H9 (cell line): ENCODE results near the gene REV1. TPM values are rescaled to one million over a fixed set of nuclear protein-coding genes. Genes with fewer than 3 reads are reported as not detected.

Source experiments
- DNase-seq: peaks from one replicate; pipeline ENCODE4 v3.0.0-alpha.2; 2017
- H2AFZ ChIP-seq: one replicate; pipeline ENCODE4 v1.6.1; 2013; ENCODE audit warnings: mild to moderate bottlenecking, low read length, control low read depth, moderate library complexity
- H2AK5ac ChIP-seq: 2 replicates; pipeline ENCODE4 v1.6.1; 2013; ENCODE audit warnings: low read length, control low read depth, mixed read lengths; ENCODE audit not compliant: insufficient read length
- H2BK120ac ChIP-seq: one replicate; pipeline ENCODE4 v1.6.1; 2013; ENCODE audit warnings: low read depth, mild to moderate bottlenecking, low read length, control low read depth, inconsistent platforms; ENCODE audit not compliant: poor library complexity, severe bottlenecking
- H2BK12ac ChIP-seq: 2 replicates; pipeline ENCODE4 v1.6.1; 2013; ENCODE audit warnings: low read length, control low read depth, mixed read lengths, low read depth; ENCODE audit not compliant: insufficient read length
- H2BK15ac ChIP-seq: 2 replicates; pipeline ENCODE4 v1.6.1; 2013; ENCODE audit warnings: low read depth, low read length, control low read depth
- H2BK20ac ChIP-seq: one replicate; pipeline ENCODE4 v1.6.1; 2013; ENCODE audit warnings: low read depth, mild to moderate bottlenecking, low read length, control low read depth, inconsistent platforms; ENCODE audit not compliant: poor library complexity, severe bottlenecking
- H2BK5ac ChIP-seq: 2 replicates; pipeline ENCODE4 v1.6.1; 2013; ENCODE audit warnings: low read length, control low read depth, mixed read lengths; ENCODE audit not compliant: insufficient read length
- H3K14ac ChIP-seq: 2 replicates; pipeline ENCODE4 v1.6.1; 2013; ENCODE audit warnings: low read length, control low read depth; ENCODE audit not compliant: insufficient read depth
- H3K18ac ChIP-seq: 2 replicates; pipeline ENCODE4 v1.6.1; 2013; ENCODE audit warnings: low read depth, mild to moderate bottlenecking, mixed read lengths, low read length, control low read depth; ENCODE audit not compliant: insufficient read length
- H3K23ac ChIP-seq: 2 replicates; pipeline ENCODE4 v1.6.1; 2013; ENCODE audit warnings: low read length, control low read depth, mixed read lengths, low read depth; ENCODE audit not compliant: insufficient read length
- H3K23me2 ChIP-seq: 2 replicates; pipeline ENCODE4 v1.6.1; 2013; ENCODE audit warnings: low read depth, mild to moderate bottlenecking, mixed read lengths, low read length, control low read depth; ENCODE audit not compliant: insufficient read length, poor library complexity, severe bottlenecking
- H3K27ac ChIP-seq: 2 replicates; pipeline ENCODE4 v1.5.1; 2013; ENCODE audit warnings: low read length, control low read depth, mixed read lengths, low read depth; ENCODE audit not compliant: insufficient read length
- H3K27me3 ChIP-seq: 2 replicates; pipeline ENCODE4 v1.6.1; 2013; ENCODE audit warnings: low read length, control low read depth, inconsistent platforms; ENCODE audit not compliant: insufficient read depth
- H3K4ac ChIP-seq: 2 replicates; pipeline ENCODE4 v1.6.1; 2013; ENCODE audit warnings: low read depth, mild to moderate bottlenecking, control low read depth, inconsistent platforms, low read length, moderate library complexity
- H3K4me1 ChIP-seq: 2 replicates; pipeline ENCODE4 v1.6.1; 2013; ENCODE audit warnings: low read length, control low read depth, inconsistent platforms; ENCODE audit not compliant: insufficient read depth
- H3K4me2 ChIP-seq: 2 replicates; pipeline ENCODE4 v1.6.1; 2013; ENCODE audit warnings: low read length, control low read depth, mixed read lengths; ENCODE audit not compliant: insufficient read length, insufficient read depth
- H3K56ac ChIP-seq: 2 replicates; pipeline ENCODE4 v1.6.1; 2013; ENCODE audit warnings: low read depth, mild to moderate bottlenecking, mixed read lengths, low read length, control low read depth; ENCODE audit not compliant: insufficient read length
- H3K79me1 ChIP-seq: 2 replicates; pipeline ENCODE4 v1.6.1; 2013; ENCODE audit warnings: low read depth, mild to moderate bottlenecking, moderate library complexity, low read length, control low read depth, inconsistent platforms; ENCODE audit not compliant: insufficient read depth, poor library complexity, severe bottlenecking
- H3K79me2 ChIP-seq: 2 replicates; pipeline ENCODE4 v1.6.1; 2013; ENCODE audit warnings: low read length, control low read depth, inconsistent platforms; ENCODE audit not compliant: insufficient read depth
- H3K9ac ChIP-seq: 2 replicates; pipeline ENCODE4 v1.6.1; 2013; ENCODE audit warnings: low read length, control low read depth, mixed read lengths; ENCODE audit not compliant: insufficient read length; ENCODE audit errors: extremely low read depth
- H3K9me3 ChIP-seq: one replicate; pipeline ENCODE4 v1.6.1; 2013; ENCODE audit warnings: low read depth, low read length, inconsistent platforms; ENCODE audit not compliant: control insufficient read depth
- H3T11ph ChIP-seq: one replicate; pipeline ENCODE4 v1.6.1; 2013; ENCODE audit warnings: mild to moderate bottlenecking, low read length, control low read depth, inconsistent platforms
- H4K20me1 ChIP-seq: one replicate; pipeline ENCODE4 v1.6.1; 2013; ENCODE audit not compliant: control insufficient read depth, insufficient read length, insufficient read depth
- H4K5ac ChIP-seq: 2 replicates; pipeline ENCODE4 v1.6.1; 2013; ENCODE audit warnings: low read depth, mild to moderate bottlenecking, mixed read lengths, low read length, control low read depth; ENCODE audit not compliant: insufficient read length
- H4K8ac ChIP-seq: replicated peaks from 2 replicates; pipeline ENCODE4 v1.6.1; 2013; ENCODE audit warnings: low read length, control low read depth, mixed read lengths, low read depth; ENCODE audit not compliant: insufficient read length
- H4K91ac ChIP-seq: 2 replicates; pipeline ENCODE4 v1.6.1; 2013; ENCODE audit warnings: low read depth, mild to moderate bottlenecking, moderate library complexity, mixed read lengths, low read length, control low read depth; ENCODE audit not compliant: insufficient read length
- H3K27ac Mint-ChIP-seq, 3 experiments: 2 replicates in 2 of 3; 3 replicates in 1 of 3; pipeline ENCODE4 v1.8.0; 2020 to 2021; ENCODE audit warnings: mixed read lengths in 3 of 3, mild to moderate bottlenecking in 1 of 3, moderate library complexity in 1 of 3
- H3K27me3 Mint-ChIP-seq: 2 replicates; pipeline ENCODE4 v1.8.0; 2021; ENCODE audit warnings: low read depth, mild to moderate bottlenecking, moderate library complexity, mixed read lengths
- H3K36me3 Mint-ChIP-seq, 3 experiments: 2 replicates in 2 of 3; 3 replicates in 1 of 3; pipeline ENCODE4 v1.8.0; 2020 to 2021; ENCODE audit warnings: low read depth in 3 of 3, mixed read lengths in 3 of 3; ENCODE audit not compliant: insufficient read depth in 1 of 3
- H3K4me1 Mint-ChIP-seq, 2 experiments: 2 replicates each; pipeline ENCODE4 v1.8.0; 2020; ENCODE audit warnings: mixed read lengths in 2 of 2
- H3K4me3 Mint-ChIP-seq, 2 experiments: 2 replicates in 1 of 2; 3 replicates in 1 of 2; pipeline ENCODE4 v1.8.0; 2020 to 2021; ENCODE audit warnings: mild to moderate bottlenecking in 2 of 2, mixed read lengths in 2 of 2, moderate library complexity in 1 of 2
- H3K9me3 Mint-ChIP-seq, 2 experiments: 2 replicates in 1 of 2; 3 replicates in 1 of 2; pipeline ENCODE4 v1.8.0; 2020; ENCODE audit warnings: mild to moderate bottlenecking in 2 of 2, mixed read lengths in 2 of 2, moderate library complexity in 1 of 2
- WGBS: extraction: QIAGEN DNeasy Blood & Tissue Kit; methylation state at CpG from one replicate; pipeline ENCODE4 v1.1.7; 2013; ENCODE audit warnings: missing lambda C conversion rate, low lambda C conversion rate, mixed read lengths; ENCODE audit not compliant: insufficient read length; ENCODE audit errors: extremely low coverage; 5-methylcytosine and 5-hydroxymethylcytosine counted together
- total RNA-seq: library from RNA; stranded (reverse); gene quantifications from 2 replicates; pipeline ENCODE4 v1.2.1, GENCODE V29; 2021
- TF ChIP-seq, protein P1 (sequence below): fragments of 200-600 bp; sonication (generic); conservative IDR thresholded peaks from 3 replicates; pipeline ENCODE4 v1.8.0; 2021; ENCODE audit warnings: antibody characterized with exemption, mild to moderate bottlenecking

The REV1 gene
- total RNA-seq, 1 experiment from 2014 or later, result 41.6 TPM

DNA sequence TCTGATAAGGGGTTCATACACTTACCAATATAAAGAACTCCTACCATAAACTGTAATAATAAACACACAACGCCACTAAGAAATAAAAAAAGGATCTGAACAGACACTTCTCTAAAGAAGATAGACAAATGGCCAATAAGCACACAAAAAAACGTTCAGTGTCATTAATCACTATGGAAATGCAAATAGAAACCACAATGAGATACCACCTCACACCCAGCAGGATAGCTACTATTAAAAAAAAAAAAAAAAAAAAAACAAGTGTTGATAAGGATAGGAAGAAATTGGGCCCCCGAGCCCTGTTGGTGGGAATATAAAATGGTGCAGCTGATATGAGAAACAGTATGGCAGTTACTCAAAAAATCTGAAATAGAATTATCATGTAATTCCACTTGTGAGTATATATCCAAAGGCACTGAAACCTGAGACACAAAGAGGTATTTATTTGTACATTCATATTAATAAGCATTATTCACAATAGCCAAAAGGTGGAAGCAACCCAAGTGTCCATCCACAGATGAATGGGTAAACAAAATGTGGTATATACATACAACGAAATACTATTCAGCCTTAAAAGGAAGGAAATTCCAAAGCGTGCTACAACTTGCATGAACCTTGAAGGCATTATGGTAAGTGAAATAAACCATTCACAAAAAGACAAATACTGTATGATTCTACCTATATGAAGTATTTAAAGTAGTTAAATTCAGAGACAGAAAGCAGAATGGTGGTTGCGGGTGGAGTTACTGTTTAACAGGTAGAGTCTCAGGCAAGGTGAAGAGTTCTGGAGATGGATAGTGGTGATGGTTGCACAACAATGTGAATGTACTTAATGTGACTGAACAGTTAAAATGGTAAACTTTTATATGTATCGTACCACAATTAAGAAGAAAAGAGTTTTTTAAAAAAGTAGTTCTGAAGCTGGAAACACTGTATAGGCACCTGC lies 17.9 kb downstream of the REV1 start:
- Histone ChIP-seq H4K8ac (no peak overlapping the region), H3K9ac (no peak overlapping the region), H2AK5ac (no peak overlapping the region), H3K14ac (no peak overlapping the region), H3K18ac (no peak overlapping the region), H2BK20ac (no peak overlapping the region), H3K23ac (no peak overlapping the region), H3K4me2 (no peak overlapping the region), H2AFZ (no peak overlapping the region), H3K79me1 (no peaks in the 10 kb centered on the region), H2BK12ac (no peak overlapping the region), H3K4ac (no peak overlapping the region), H3K27me3 (no peaks in the 10 kb centered on the region), H4K20me1 (no peaks in the 10 kb centered on the region), H4K91ac (no peak overlapping the region), H3K23me2 (no peaks in the 10 kb centered on the region), H3K79me2 (peaks cover 29% of the 10 kb centered on the region; the same call in 1 of the 2 replicates), H3K4me1 (peaks cover 3% of the 10 kb centered on the region; the same call in 1 of the 2 replicates), H2BK120ac (no peak overlapping the region), H3K56ac (no peak overlapping the region), H3T11ph (no peak overlapping the region), H2BK5ac (no peak overlapping the region), H2BK15ac (no peak overlapping the region), H3K9me3 (no peaks in the 10 kb centered on the region), H4K5ac (no peak overlapping the region), H3K27ac (no peak overlapping the region)
- H3K27ac Mint-ChIP-seq, result peak overlapping the region in 1 of 3 experiments; percentile 48; a peak in 3 of 7 replicates
- DNase-seq, result no peak
- H3K4me3 Mint-ChIP-seq, result no peak overlapping the region
- H3K36me3 Mint-ChIP-seq, result peaks cover 5 to 10% (median 7%) of the 10 kb centered on the region in 3 experiments
- peaks cover 50 to 57% of the 10 kb centered on the region in 2 experiments for H3K4me1 Mint-ChIP-seq
- TF ChIP-seq, protein P1, sequence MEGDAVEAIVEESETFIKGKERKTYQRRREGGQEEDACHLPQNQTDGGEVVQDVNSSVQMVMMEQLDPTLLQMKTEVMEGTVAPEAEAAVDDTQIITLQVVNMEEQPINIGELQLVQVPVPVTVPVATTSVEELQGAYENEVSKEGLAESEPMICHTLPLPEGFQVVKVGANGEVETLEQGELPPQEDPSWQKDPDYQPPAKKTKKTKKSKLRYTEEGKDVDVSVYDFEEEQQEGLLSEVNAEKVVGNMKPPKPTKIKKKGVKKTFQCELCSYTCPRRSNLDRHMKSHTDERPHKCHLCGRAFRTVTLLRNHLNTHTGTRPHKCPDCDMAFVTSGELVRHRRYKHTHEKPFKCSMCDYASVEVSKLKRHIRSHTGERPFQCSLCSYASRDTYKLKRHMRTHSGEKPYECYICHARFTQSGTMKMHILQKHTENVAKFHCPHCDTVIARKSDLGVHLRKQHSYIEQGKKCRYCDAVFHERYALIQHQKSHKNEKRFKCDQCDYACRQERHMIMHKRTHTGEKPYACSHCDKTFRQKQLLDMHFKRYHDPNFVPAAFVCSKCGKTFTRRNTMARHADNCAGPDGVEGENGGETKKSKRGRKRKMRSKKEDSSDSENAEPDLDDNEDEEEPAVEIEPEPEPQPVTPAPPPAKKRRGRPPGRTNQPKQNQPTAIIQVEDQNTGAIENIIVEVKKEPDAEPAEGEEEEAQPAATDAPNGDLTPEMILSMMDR, result no peak
- no peaks in the 10 kb centered on the region for H3K27me3 Mint-ChIP-seq
- WGBS, result no CpG with 5 or more reads among the region's 7 CpGs
- H3K9me3 Mint-ChIP-seq, result peaks cover 0 to 6% of the 10 kb centered on the region in 2 experiments; a peak in 3 of 5 replicates
